Stimulated activated CD4-positive, alpha-beta T cell treated with anti-CD3 and anti-CD28 coated beads, Interleukin-2, amount 100 ng/mL, for 48 hours (primary cell): Measurements from ENCODE around the gene FPR2.

Source experiments
- DNase-seq, 2 donors: peaks; one replicate each; pipeline ENCODE4 v3.0.0-alpha.2; 2020

The FPR2 gene

GRCh38 chr19:51807925-51808324, 46.9 kb downstream of the FPR2 start:
- DNase-seq = no peak

GRCh38 chr19:51808333-51808986, 47.5 kb downstream of the FPR2 start:
- no peak for DNase-seq

GRCh38 chr19:51809787-51810186, 48.8 kb downstream of the FPR2 start:
- DNase-seq = no peak

GRCh38 chr19:51810223-51810622, 49.2 kb downstream of the FPR2 start:
- DNase-seq = no peak

- DNase-seq = no peak
These were observed 50.4 kb downstream of the FPR2 start for GRCh38 chr19:51811344-51811743.

GRCh38 chr19:51815043-51815442, 54.1 kb downstream of the FPR2 start:
- no peak for DNase-seq

- no peak for DNase-seq
These were observed 55.7 kb downstream of the FPR2 start for GRCh38 chr19:51816711-51817110.

GRCh38 chr19:51820011-51820410, 59.0 kb downstream of the FPR2 start:
- no peak for DNase-seq
